Lower leg skin (tissue), 4 donors: Measurements from ENCODE around the gene KRTAP10-1. TPM values are rescaled to one million over a fixed set of nuclear protein-coding genes. Genes with fewer than 3 reads are reported as not detected.

Experiments used
- DNase-seq, 2 donors: peaks; one replicate each; pipeline ENCODE4 v3.0.0-alpha.2; 2019; ENCODE audit warnings: low spot score in 2 of 2
- H3K4me3 ChIP-seq: fragments of 200-600 bp; sonication (generic); 2 replicates; pipeline ENCODE4 v1.5.1; 2017; ENCODE audit warnings: mild to moderate bottlenecking, low read depth; ENCODE audit not compliant: poor library complexity, severe bottlenecking
- CTCF ChIP-seq, 3 donors: fragments of 450-650 bp; IDR thresholded peaks; one replicate each; pipeline ENCODE4 v1.5.1; 2016; ENCODE audit warnings: antibody characterized with exemption in 3 of 3, mild to moderate bottlenecking in 3 of 3, moderate library complexity in 2 of 3
- POLR2A ChIP-seq, 2 donors: fragments of 450-650 bp; IDR thresholded peaks; one replicate each; pipeline ENCODE4 v1.6.1; 2016 to 2017; ENCODE audit warnings: antibody characterized with exemption in 2 of 2, mild to moderate bottlenecking in 1 of 2, moderate library complexity in 1 of 2
- WGBS, 2 donors: methylation state at CpG; one replicate each; pipeline ENCODE4 v1.1.5; 2018; 5-methylcytosine and 5-hydroxymethylcytosine counted together
- intact Hi-C: fragments of 100-400 bp; cut with DNase I; formaldehyde crosslinking; loops from one replicate; pipeline ENCODE4 v1.15.0; 2023; ENCODE audit warnings: low total_unique reads
- total RNA-seq, 4 donors: library from RNA; depleted of rRNA; stranded (reverse); fragments of >200 nt; gene quantifications; one replicate each; pipeline ENCODE4 v1.1.0, GENCODE V29; 2016

Gene KRTAP10-1
- total RNA-seq, 4 donors from 2014 or later = 3.0 TPM; not detected in 3

GRCh38 chr21:44531606-44532564, 8.1 kb downstream of the KRTAP10-1 start:
- peak in 1 of 2 donors; percentile 70 for DNase-seq
- 76 to 77% methylated on average over 26 to 30 of the region's 30 CpGs for WGBS, 2 donors
- H3K4me3 ChIP-seq = no peak overlapping the region
- TF ChIP-seq CTCF (IDR thresholded peaks at IDR 0.05) = no peak
- no peak for TF ChIP-seq POLR2A (IDR thresholded peaks at IDR 0.05)
- intact Hi-C loops = no loop called here

DNA sequence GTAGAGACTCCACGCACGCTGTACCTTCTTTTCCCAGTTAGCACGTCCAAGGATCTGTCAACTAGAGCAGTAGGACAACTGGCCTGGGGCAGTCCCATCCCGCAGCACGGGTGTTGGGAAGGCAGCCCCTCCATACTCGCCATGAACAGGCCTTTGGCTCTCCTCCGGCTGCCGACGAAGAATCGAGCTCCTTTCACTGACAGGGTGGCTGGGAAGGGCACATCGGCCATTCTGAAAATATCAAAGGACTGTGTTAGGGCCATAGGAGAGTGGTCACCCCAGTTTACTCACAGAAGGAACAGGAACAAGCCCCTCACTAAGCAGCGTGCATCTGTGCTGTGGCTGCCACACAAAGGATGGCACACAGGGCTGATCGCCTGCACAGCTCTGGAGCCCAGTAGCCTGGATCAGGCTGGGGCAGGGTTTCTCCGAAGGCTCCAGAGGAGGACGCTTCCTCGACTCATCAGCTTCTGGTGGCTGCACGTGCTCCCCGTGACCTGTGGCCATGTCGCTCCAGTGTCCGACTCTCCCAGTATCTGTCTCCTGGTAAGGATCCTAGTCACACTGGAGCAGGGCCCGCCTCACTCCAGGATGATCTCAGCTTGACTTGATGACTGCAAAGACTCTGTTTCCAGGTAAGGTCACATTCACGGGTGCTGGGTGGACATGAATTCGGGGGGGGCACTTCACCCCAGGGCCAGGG, 8.9 kb downstream of the KRTAP10-1 start:
- 86% methylated on average over 23 of the region's 23 CpGs for WGBS, 2 donors
- peak in 1 of 2 donors; percentile 74 for DNase-seq

GRCh38 chr21:44530221-44530902, 9.6 kb downstream of the KRTAP10-1 start:
- no peak overlapping the region for H3K4me3 ChIP-seq
- intact Hi-C loops = no loop called here
- DNase-seq = peak in 1 of 2 donors; percentile 74
- TF ChIP-seq POLR2A (IDR thresholded peaks at IDR 0.05) = no peak
- TF ChIP-seq CTCF (IDR thresholded peaks at IDR 0.05) = no peak
- 82 to 87% methylated on average over 6 to 7 of the region's 7 CpGs for WGBS, 2 donors

More for the DNA sequence above, 8.9 kb downstream of the KRTAP10-1 start:
- TF ChIP-seq CTCF (IDR thresholded peaks at IDR 0.05) (no peak), POLR2A (IDR thresholded peaks at IDR 0.05) (no peak)
- H3K4me3 ChIP-seq = no peak overlapping the region
- intact Hi-C loops = no loop called here

DNA sequence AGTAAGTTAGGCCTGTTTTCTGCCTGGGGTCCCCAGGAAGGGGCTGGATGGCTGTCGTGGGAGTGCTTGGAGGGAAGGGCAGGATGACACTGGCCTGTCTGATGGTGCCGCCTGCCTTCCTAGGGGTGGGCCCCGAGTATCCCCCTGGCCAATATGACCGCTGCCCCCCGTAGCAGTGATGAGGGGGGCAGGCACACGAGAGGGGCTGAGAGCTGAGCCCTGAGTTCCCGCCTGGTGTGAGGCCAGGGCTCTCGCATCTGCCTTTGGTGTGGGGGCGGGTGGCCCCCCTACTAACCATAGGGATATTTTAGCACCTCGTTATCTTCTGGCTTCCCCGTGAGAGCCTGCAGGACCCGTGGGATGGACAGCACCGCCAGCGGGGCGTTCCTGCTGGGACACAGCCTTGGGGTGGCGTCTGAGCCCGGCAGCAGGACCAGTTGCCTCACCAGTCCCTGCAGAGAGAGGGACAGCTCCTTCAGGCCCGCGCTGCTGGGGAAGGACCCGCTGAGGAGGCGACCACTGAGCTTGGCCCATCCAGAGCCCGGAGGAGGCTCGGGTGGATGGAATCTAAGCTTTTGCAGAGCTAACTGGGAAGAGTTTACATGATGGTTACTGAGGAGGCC, 10.4 kb downstream of the KRTAP10-1 start:
- intact Hi-C loops = no loop called here
- DNase-seq = peak in 1 of 2 donors; percentile 58
- no peak overlapping the region for H3K4me3 ChIP-seq
- 80 to 84% methylated on average over 14 to 22 of the region's 23 CpGs for WGBS, 2 donors
- no peak for TF ChIP-seq CTCF (IDR thresholded peaks at IDR 0.05)
- no peak for TF ChIP-seq POLR2A (IDR thresholded peaks at IDR 0.05)

- 85 to 92% methylated on average over 17 of the region's 17 CpGs for WGBS, 2 donors
- peak in 1 of 2 donors; percentile 84 for DNase-seq
- TF ChIP-seq POLR2A (IDR thresholded peaks at IDR 0.05) (no peak), CTCF (IDR thresholded peaks at IDR 0.05) (no peak)
- H3K4me3 ChIP-seq = no peak overlapping the region
- intact Hi-C loops = no loop called here
Measured at GRCh38 chr21:44529011-44529421, 11.0 kb downstream of the KRTAP10-1 start.
